ENCODE data around the gene CNTNAP2. TPM values are rescaled to one million over a fixed set of nuclear protein-coding genes. Genes with fewer than 3 reads are reported as not detected.

The CNTNAP2 gene
- total and polyA plus RNA-seq, 2 of the 13 experiments (the other 11 are each of a cell fraction or from before 2014, with no cell fraction given), result 0.40 to 0.42 TPM

DNA sequence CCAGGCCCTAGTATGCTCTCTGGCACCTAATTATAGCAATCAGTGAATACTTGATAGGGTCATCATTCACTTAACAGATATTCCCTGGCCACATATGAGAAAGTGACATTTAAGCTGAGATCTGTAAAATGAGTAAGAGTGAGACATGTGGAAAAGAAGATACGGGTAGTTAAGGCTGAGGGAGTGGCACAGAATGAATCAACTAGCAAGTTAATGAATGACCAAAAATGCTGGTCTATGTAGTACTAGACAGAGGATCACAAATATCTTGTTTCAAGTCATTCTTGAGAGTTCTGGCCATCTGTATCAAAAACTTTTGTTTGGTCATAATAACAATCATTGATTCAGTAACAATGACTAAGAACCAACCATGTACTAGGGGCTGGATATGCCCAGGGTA is 954.9 kb downstream of the CNTNAP2 start (continued):
- TF ChIP-seq ZNF749 (CRISPR knock-in tag; IDR thresholded peaks at IDR 0.05; ENCODE audit: borderline replicate concordance) (no peak), TEF (CRISPR knock-in tag; IDR thresholded peaks at IDR 0.05) (no peak), SCMH1 (CRISPR knock-in tag; IDR thresholded peaks at IDR 0.05; ENCODE audit: borderline replicate concordance) (no peak), ZBTB39 (CRISPR knock-in tag; IDR thresholded peaks at IDR 0.05) (no peak), MIXL1 (CRISPR knock-in tag; IDR thresholded peaks at IDR 0.05) (no peak), ZNF3 (CRISPR knock-in tag; IDR thresholded peaks at IDR 0.05) (no peak)
- TF ChIP-seq, protein P1, sequence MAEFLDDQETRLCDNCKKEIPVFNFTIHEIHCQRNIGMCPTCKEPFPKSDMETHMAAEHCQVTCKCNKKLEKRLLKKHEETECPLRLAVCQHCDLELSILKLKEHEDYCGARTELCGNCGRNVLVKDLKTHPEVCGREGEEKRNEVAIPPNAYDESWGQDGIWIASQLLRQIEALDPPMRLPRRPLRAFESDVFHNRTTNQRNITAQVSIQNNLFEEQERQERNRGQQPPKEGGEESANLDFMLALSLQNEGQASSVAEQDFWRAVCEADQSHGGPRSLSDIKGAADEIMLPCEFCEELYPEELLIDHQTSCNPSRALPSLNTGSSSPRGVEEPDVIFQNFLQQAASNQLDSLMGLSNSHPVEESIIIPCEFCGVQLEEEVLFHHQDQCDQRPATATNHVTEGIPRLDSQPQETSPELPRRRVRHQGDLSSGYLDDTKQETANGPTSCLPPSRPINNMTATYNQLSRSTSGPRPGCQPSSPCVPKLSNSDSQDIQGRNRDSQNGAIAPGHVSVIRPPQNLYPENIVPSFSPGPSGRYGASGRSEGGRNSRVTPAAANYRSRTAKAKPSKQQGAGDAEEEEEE (CRISPR knock-in tag; IDR thresholded peaks at IDR 0.05; ENCODE audit: borderline replicate concordance), result no peak
- TF ChIP-seq, protein P2, sequence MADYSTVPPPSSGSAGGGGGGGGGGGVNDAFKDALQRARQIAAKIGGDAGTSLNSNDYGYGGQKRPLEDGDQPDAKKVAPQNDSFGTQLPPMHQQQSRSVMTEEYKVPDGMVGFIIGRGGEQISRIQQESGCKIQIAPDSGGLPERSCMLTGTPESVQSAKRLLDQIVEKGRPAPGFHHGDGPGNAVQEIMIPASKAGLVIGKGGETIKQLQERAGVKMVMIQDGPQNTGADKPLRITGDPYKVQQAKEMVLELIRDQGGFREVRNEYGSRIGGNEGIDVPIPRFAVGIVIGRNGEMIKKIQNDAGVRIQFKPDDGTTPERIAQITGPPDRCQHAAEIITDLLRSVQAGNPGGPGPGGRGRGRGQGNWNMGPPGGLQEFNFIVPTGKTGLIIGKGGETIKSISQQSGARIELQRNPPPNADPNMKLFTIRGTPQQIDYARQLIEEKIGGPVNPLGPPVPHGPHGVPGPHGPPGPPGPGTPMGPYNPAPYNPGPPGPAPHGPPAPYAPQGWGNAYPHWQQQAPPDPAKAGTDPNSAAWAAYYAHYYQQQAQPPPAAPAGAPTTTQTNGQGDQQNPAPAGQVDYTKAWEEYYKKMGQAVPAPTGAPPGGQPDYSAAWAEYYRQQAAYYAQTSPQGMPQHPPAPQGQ (CRISPR knock-in tag; IDR thresholded peaks at IDR 0.05; ENCODE audit: borderline replicate concordance), result no peak
